Duodenal mucosa (tissue), 2 donors: ENCODE data around the gene PPL.
"Not testable (repeated sequence)": the region's sequence is repeated elsewhere in the genome, so short reads cannot be mapped to it uniquely, and the experiment has no call there.

ENCODE experiments used
- H3K27ac ChIP-seq: one replicate; pipeline ENCODE4 v1.7.0; 2013; ENCODE audit warnings: low read depth, low read length
- H3K27me3 ChIP-seq, 2 donors: one replicate each; pipeline ENCODE4 v1.7.0; 2013; ENCODE audit warnings: low read length in 2 of 2, control low read depth in 1 of 2; ENCODE audit not compliant: insufficient read depth in 2 of 2, control insufficient read depth in 1 of 2
- H3K36me3 ChIP-seq, 2 donors: one replicate each; pipeline ENCODE4 v1.7.0; 2013; ENCODE audit warnings: low read length in 2 of 2, control low read depth in 1 of 2; ENCODE audit not compliant: insufficient read depth in 2 of 2, control insufficient read depth in 1 of 2
- H3K4me1 ChIP-seq, 2 donors: one replicate each; pipeline ENCODE4 v1.7.0; 2013; ENCODE audit warnings: low read length in 2 of 2, control low read depth in 1 of 2; ENCODE audit not compliant: insufficient read depth in 2 of 2, control insufficient read depth in 1 of 2
- H3K4me3 ChIP-seq, 2 donors: one replicate each; pipeline ENCODE4 v1.7.0; 2013; ENCODE audit warnings: low read length in 2 of 2, low read depth in 1 of 2
- H3K9ac ChIP-seq, 2 donors: one replicate each; pipeline ENCODE4 v1.7.0; 2013; ENCODE audit warnings: low read length in 2 of 2, low read depth in 1 of 2
- H3K9me3 ChIP-seq, 2 donors: one replicate each; pipeline ENCODE4 v1.7.0; 2013; ENCODE audit warnings: low read length in 2 of 2, control low read depth in 1 of 2; ENCODE audit not compliant: control insufficient read depth in 1 of 2

The PPL gene

DNA sequence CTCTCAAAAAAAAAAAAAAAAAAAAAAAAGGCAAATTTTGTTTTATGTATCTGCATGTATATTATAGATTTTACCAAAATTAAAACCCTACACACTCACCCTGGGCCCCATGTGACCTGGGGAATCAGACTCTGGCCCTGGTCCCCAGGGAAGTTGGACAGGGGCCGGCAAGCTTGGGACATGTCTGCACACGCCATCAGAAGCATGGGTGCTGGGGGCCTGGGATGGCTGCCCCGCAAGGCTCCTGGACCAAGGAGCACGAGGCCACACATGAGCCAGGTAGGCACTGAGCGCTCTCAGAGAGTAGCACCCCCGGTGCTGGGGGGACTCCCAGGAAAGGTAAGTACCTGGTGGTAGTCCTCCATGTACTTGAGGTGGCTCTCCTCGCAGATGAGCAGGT, 39.6 kb downstream of the PPL start:
- Histone ChIP-seq H3K9me3 (no peaks in the 10 kb centered on the region), H3K4me1 (no peaks in the 10 kb centered on the region), H3K9ac (no peak overlapping the region), H3K27me3 (no peaks in the 10 kb centered on the region), H3K27ac (no peak overlapping the region), H3K36me3 (peaks cover 4 to 20% of the 10 kb centered on the region in 2 donors), H3K4me3 (no peak overlapping the region)

DNA sequence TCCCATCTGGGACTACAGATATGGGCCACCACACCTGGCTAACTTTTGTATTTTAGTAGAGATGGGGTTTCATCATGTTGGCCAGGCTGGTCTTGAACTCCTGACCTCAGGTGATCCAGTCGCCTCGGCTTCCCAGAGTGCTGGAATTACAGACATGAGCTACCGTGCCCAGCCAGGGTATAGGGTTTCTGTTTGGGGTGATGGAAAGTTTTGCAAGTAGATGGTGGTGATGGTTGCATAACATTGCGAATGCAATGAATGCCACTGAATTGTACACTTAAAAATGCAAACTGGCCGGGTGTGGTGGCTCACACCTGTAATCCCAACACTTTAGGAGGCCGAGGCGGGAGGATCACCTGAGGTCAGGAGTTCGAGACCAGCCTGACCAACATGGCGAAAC, 40.2 kb downstream of the PPL start:
- H3K4me3 ChIP-seq, H3K9me3 ChIP-seq, H3K27ac ChIP-seq, H3K4me1 ChIP-seq, H3K9ac ChIP-seq, H3K27me3 ChIP-seq: not testable (repeated sequence)
- H3K36me3 ChIP-seq = peaks cover 4 to 20% of the 10 kb centered on the region in 2 donors

DNA sequence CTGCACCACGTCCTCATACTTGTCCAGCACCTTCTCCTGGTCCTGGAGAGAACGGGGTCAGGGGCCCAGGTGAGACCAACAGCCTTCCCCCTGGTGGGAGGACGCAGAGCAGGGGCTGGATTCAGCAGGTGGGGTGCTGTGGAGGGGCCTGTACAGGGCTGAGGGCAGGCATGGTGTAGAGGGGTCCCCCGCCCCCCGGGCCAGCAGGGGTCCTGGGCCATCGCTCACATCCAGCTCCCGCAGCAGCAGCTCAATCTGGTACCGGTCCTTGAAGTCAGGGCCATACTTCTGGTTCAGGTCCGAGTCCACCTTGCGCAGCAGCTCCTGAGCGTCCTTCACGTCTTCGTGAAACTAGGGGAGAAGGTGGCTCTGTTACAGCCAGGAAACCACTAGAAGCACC, 41.6 kb downstream of the PPL start:
- Histone ChIP-seq H3K27me3 (no peaks in the 10 kb centered on the region), H3K9me3 (no peaks in the 10 kb centered on the region), H3K4me1 (no peaks in the 10 kb centered on the region), H3K9ac (no peak overlapping the region), H3K27ac (no peak overlapping the region), H3K36me3 (peaks cover 4 to 27% of the 10 kb centered on the region in 2 donors), H3K4me3 (no peak overlapping the region)

DNA sequence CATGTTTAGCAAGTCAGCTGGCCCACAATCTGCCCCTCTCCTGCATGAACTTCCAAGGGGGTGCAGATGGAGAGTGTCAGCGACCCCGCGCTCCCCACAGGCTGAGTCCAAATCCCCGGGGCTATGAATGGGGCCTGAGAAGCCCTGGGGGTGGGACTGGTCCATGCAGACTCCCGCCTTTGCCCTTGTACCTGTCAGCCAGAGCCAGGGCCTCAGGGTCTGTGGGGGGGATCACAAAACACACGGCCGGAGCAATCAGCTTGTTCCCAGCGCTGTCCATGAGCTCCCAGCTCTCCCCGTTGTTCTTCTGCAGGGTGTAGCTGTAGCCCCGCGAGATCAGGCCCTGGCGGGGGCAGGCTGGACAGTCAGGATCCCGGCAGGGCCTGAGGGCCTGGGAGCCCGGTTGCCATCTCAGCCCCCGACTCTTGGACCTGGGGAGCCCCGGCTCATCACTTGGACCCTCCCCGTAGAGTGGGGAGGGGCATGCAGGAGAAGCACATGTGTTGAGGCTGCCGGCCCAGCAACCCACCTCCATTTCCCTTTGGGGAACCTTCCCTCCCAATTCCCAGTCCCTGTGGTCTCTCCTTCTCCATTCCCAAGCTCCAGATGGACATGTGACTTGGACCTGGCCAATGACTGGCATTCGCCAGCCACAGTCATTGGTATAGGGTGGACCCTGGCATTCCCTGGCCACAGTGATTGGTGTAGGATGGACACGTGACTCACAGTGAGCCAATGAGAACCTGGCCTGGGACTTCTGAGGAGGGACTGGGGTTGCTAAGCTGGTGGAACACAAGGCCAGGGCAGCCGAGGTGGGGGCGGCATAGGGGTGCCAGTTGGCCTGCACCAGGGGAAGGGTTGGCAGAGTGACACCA, 42.4 kb downstream of the PPL start:
- Histone ChIP-seq H3K27me3 (no peaks in the 10 kb centered on the region), H3K9me3 (no peaks in the 10 kb centered on the region), H3K36me3 (peaks cover 0 to 31% of the 10 kb centered on the region in 2 donors), H3K4me1 (no peaks in the 10 kb centered on the region), H3K4me3 (no peak overlapping the region), H3K9ac (no peak overlapping the region), H3K27ac (no peak overlapping the region)

DNA sequence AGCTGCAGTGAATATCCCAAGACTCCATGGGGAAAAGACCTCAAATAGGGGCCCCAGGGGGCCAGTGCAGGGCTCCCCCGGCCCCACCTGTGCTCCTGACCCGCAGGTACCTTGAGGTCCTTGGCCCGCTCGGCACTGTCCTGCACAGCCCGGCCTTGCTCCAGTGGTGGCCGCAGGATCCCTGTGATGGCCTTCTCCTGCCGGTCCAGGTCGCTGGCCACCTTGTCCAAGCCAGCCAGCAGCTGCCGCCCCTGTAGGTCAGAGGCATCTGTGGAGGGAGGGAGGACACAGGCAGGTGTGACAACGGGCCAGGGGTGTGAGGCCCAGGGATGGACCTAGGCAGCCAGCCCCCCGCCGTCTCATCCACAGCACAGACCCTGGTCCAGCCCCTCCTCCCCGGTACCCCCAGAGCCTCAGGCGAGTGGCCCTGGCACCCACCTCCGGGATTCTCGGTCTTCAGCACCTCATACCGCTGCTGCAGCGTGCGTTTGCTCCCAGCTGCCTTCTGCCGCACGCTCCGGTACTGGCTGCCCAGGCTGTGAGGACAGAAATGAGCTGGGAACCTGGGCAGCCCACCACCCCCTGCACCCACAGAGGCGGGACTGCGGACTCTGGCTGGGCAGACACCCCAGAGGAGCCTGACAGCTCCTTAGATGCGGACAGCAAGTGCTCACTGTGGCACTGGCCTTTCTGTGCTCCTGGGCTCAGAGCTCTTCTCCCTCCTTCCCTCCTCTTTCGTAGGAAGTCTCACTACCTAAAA, 43.7 kb downstream of the PPL start:
- H3K4me1 ChIP-seq = no peaks in the 10 kb centered on the region
- H3K9ac ChIP-seq = no peak overlapping the region
- H3K27me3 ChIP-seq = no peaks in the 10 kb centered on the region
- no peak overlapping the region for H3K4me3 ChIP-seq
- H3K9me3 ChIP-seq = no peaks in the 10 kb centered on the region
- peaks cover 0 to 27% of the 10 kb centered on the region in 2 donors for H3K36me3 ChIP-seq
- H3K27ac ChIP-seq = no peak overlapping the region

DNA sequence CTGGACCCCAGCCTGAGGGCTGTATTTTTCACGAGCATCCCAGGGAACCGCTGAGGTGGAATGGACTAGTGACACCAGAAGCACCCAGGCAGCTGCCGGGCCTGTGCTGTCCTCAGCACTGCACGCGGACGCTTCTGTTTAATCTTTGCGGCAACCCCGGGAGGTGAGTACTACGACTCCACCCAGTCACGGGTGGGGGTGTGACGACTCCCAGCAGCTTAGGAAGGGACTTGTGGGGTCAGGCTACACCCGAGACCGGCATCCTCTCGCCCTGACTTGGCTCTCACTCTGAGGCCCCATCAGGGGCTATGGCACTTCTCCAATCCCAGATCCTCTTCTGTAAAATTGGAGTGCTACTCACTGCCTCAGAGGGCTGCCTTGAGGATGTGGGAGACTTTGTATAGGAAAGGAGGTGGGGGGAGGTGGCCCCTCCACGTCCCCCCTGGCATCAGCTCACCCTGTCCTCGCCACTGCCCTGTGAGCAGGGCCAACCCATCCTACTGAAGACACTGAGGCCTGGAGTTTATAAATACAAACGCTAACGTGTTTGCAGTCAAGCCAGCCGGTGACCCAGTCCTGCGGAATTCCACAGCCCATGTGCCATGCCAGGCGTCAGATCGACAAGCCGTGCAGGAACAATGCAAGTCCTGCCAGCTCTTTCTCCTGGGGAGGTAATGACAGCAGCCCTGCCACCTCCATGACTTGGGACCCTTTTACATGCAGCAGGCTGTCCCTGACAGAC, 44.4 kb downstream of the PPL start:
- Histone ChIP-seq H3K9me3 (no peaks in the 10 kb centered on the region), H3K9ac (no peak overlapping the region), H3K36me3 (peaks cover 4 to 28% of the 10 kb centered on the region in 2 donors), H3K27me3 (no peaks in the 10 kb centered on the region), H3K27ac (no peak overlapping the region), H3K4me3 (no peak overlapping the region), H3K4me1 (no peaks in the 10 kb centered on the region)

DNA sequence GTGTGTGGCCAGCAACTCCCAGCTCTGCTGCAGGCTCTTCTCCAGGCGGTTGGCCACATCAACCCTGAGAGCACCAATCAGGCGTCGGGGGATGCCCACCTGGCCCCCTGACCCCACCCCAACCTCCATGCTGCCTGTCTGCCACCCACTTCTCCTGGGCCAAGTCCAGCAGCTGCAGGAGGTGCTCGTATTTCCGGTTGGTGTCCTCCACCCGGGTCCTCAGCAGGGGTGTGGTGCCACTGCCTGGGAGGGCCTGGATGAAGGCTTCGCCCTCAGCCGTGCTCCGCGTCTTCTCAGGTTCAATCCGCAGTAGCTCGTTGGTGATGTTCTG, 45.1 kb downstream of the PPL start:
- Histone ChIP-seq H3K9ac (no peak overlapping the region), H3K9me3 (no peaks in the 10 kb centered on the region), H3K27ac (no peak overlapping the region), H3K4me3 (no peak overlapping the region), H3K36me3 (peaks cover 11 to 33% of the 10 kb centered on the region in 2 donors), H3K27me3 (no peaks in the 10 kb centered on the region), H3K4me1 (no peaks in the 10 kb centered on the region)

DNA sequence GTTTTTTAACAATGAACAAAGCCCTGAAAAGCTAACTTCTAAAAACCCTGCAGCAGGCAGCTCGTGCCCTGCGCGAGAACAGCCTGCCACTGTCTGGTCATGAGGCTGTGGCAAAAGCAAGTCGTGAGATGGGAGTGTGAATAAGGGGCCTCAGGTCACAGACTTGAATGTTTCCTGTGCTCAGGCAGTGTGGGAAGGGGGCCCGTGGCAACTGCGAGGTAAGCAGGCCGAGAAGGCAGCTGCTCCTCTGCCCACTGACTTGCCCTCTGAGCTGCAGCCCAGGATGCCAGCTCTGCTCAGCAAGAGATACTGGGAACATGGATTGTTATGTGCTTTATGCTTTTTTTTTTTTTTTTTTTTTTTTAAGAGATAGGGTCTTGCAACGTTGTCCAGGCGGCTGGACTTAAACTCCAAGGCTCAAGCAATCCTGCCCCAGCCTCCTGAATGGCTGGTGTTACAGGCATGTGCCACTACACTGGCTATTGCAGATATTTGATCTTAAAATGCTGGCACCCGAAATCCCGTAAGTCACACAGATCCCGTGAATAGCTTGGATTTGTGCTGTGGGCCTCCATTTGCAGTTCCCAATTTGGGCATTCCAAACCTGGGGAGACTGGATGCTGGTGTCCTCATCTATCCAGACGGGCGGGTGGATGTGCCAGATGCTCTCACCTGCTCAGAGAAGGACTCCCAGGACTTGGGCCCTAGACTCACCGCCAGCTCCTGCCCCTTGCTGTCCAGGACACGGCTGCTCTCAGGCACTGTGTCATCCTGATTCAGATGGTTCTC, 45.7 kb downstream of the PPL start:
- no peaks in the 10 kb centered on the region for H3K27me3 ChIP-seq
- H3K9me3 ChIP-seq = no peaks in the 10 kb centered on the region
- no peak overlapping the region for H3K4me3 ChIP-seq
- no peak overlapping the region for H3K9ac ChIP-seq
- H3K36me3 ChIP-seq = peaks cover 14 to 38% of the 10 kb centered on the region in 2 donors
- no peaks in the 10 kb centered on the region for H3K4me1 ChIP-seq
- no peak overlapping the region for H3K27ac ChIP-seq

DNA sequence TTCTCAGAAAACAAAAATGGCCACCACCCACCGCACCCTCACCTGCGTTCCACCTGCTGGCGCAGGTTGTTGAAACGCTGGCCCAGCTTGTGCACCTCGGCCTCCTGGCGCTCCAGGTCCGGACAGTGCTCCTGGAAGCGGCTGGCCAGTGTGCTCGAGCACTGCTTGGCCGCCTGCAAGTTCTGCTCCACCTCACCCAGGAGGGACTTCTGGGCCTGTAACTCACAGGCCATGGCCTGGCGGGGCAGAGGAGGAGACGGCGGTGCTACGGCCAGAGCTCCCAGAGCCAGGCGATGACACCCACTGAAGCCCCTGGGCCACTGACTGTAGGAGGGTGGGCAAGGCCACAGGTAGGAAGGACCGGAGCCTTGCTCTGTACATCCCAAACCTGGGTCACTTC, 46.3 kb downstream of the PPL start:
- Histone ChIP-seq H3K9me3 (no peaks in the 10 kb centered on the region), H3K4me3 (no peak overlapping the region), H3K4me1 (no peaks in the 10 kb centered on the region), H3K27me3 (no peaks in the 10 kb centered on the region), H3K36me3 (peaks cover 20 to 44% of the 10 kb centered on the region in 2 donors), H3K9ac (no peak overlapping the region), H3K27ac (no peak overlapping the region)
